Measurements from ENCODE around the gene SUMO4. TPM values are rescaled to one million over a fixed set of nuclear protein-coding genes. Genes with fewer than 3 reads are reported as not detected.

The SUMO4 gene
- total and polyA plus RNA-seq, 2 of the 8 experiments (the other 6 are each of a cell fraction or from before 2014, with no cell fraction given), result 0.09 to 1.3 TPM

DNA sequence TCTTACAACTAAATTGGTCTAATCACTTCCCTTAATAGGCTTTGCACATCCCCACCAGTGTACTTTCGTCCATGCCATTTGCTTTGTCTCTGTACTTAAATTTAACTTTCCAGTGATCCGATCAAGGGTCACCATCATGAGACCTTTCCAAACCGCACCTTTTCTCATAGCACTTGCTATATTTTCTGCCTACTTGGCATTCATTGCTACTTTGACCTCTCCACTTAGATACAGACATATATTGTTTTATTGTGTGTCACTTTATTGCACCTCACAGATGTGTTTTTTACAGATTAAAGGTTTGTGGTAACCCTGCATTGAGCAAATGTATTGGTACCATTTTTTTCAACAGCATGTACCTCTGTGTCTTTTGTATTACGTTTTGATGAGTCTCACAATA, 14.8 kb downstream of the SUMO4 start (continued):
- TF ChIP-seq CHD7 (IDR thresholded peaks at IDR 0.05; ENCODE audit: insufficient replicate concordance, low read length) (no peak), USF2 (IDR thresholded peaks at IDR 0.05; ENCODE audit: low read length) (no peak), BRCA1 (IDR thresholded peaks at IDR 0.05; ENCODE audit: low read depth, low read length) (no peak)

Data from H1 (cell line).